Sciatic nerve (tissue), 2 donors: ENCODE measurements around the gene FOXL2NB. TPM values are rescaled to one million over a fixed set of nuclear protein-coding genes. Genes with fewer than 3 reads are reported as not detected.
A peak's percentile ranks its signal among the peaks of the same experiment; 100 is the strongest.

ENCODE experiments used
- ATAC-seq: fragments of 200-7000 bp; cut with Tn5 transposase; one replicate; pipeline ENCODE4 v1.9.1; 2020; ENCODE audit warnings: mild to moderate bottlenecking, moderate library complexity
- DNase-seq: peaks from one replicate; pipeline ENCODE4 v3.0.0-alpha.2; 2020; ENCODE audit warnings: low spot score
- intact Hi-C: fragments of 100-400 bp; cut with DNase I; formaldehyde crosslinking; loops from one replicate; pipeline ENCODE4 v1.14.2; 2022
- total RNA-seq: library from RNA; stranded (reverse); fragmentation: NEBNext Ultra II Directional; extraction: Animal tissue kit (Norgen Biotek cat#: 25700); gene quantifications from one replicate; pipeline ENCODE4 v1.2.1, GENCODE V29; 2021
- donor health status: DM: no; HTN: no; CAD: no.
- donor health status: DM: no; HTN: no; CAD: no.

FOXL2NB gene
- total RNA-seq = not detected

DNA sequence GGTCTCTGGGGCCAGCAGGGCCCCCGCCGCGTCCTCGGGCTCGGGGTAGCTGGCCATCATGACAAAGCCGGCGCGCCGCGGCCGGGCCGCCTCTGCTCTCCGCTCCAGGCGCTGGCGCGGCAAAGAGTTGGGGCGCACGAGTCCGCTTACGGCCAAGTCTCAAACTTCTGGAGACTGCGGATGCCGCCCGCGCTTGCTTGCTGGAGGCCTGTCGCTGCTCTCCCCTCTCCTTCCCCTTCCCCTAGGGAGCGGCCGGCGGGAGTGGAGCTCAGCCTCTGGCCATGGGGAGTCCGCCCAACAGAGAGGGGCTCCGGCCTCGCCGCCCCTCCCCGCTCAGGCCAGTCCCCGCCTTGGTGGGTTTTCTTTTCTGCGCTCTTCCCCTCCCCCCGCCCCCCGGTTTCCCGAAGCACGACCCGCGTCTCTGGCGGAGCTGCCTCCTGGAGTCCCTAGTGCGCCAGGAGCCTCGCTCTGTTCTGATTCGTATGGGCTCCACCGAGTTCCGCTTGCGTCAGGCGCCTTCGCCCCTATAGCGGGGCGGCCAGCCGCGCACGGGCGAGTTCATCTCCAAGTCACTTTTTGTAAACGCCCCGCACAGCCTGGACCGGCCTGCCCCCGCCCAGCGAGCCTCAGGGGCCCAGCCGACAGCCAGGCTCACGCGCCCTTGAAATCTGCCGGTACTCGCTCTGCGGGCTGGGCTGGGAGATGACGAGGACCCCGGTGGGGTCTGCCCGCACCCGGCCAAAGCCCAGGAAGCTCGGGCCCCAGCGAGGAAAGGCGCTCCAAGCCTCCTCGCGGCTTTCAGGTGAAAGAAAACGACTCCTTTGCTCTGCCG, at the start of gene FOXL2NB, which contains the start of gene FOXL2:
Gene FOXL2NB (plus strand): TSS at position 555 of the 832 bp plus-strand sequence. CDS start 148 bp downstream, at position 703.
Gene FOXL2 (minus strand): TSS at position 475 of the 832 bp plus-strand sequence. CDS start 415 bp downstream, at position 60.
- ATAC-seq (peak; percentile 40), DNase-seq (no peak)
- intact Hi-C loops = no loop called here

GRCh38 chr3:138898301-138898700, 48.7 kb upstream of the FOXL2NB start:
- peak; percentile 46 for ATAC-seq
- no peak for DNase-seq
- intact Hi-C loops = no loop called here

DNA sequence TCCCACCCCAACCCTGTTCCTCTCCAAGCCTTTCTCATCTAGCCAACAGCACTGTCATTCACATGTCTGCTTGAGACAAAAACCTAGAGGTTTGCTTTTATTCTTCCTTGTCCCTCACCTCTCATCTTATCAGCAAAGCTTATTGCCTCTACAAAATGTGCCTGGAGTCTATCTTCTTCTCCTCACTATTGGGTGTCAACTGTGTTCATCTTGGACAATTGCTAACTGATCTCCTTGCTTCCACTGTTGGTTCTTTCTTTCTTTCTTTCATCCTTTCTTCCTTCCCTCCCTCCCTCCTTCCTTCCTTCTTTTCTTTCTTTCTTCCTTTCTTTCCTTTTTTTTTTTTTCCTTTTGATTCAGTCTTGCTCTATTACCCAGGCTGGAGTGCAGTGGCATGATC, 48.3 kb upstream of the FOXL2NB start:
- intact Hi-C loops = no loop called here
- ATAC-seq (no peak), DNase-seq (no peak)

DNA sequence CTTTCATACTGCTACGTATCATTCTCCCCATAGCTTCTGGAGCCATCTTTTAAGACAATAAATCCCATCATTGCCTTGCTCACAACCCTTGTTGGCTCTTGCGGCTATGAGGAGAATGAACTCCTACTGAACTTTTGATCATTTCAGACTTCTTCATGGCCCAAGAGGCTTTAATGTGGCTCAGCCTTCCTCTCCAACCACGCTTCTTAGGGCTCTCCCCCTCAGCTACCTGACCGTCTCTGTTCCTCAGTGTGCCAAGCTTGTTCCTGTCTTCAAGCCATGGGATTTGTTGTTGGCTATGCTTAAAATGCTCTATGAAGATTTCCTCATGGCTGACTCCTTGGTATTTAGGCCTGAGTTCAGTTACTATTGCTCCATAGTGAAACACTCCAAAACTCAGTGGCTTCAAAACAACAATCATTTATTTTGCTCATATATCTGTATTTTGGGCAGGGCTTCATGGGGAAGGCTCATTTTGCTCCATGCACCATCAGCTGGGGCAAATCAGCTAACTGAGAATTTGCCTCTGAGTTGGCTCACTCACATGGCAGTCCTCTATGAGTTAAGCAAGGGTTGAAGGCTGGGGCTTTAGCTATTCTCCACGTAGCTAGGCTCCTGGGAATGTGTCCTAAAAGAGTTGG, 47.5 kb upstream of the FOXL2NB start:
- intact Hi-C loops = no loop called here
- ATAC-seq (peak; percentile 68), DNase-seq (no peak)

DNA sequence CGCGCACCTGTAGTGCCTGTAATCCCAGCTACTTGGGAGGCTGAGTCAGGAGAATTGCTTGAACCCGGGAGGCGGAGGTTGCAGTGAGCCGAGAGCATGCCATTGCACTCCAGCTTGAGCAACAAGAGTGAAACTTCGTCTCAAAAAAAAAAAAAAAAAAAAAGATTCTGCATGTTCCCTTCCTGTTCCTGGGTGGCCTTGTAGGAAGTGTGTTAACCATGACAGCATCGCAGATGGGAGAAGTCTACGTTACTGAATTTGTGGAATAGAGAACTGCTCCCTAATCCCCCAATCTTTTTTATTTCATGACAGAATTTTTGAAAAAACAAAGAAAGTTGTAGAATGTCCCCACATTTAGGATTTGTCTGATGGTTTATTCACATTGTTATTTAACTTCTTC, 45.5 kb upstream of the FOXL2NB start:
- intact Hi-C loops = no loop called here
- no peak for ATAC-seq

GRCh38 chr3:138902171-138902570, 44.8 kb upstream of the FOXL2NB start:
- ATAC-seq (no peak), DNase-seq (no peak)
- intact Hi-C loops = no loop called here

More for the DNA sequence above, 45.5 kb upstream of the FOXL2NB start:
- no peak for DNase-seq

GRCh38 chr3:138907539-138907938, 39.5 kb upstream of the FOXL2NB start:
- DNase-seq (no peak), ATAC-seq (no peak)
- intact Hi-C loops = no loop called here

- DNase-seq (no peak), ATAC-seq (no peak)
- intact Hi-C loops = no loop called here
These were observed 38.2 kb upstream of the FOXL2NB start for GRCh38 chr3:138908846-138909245.

GRCh38 chr3:138909904-138910303, 37.1 kb upstream of the FOXL2NB start:
- DNase-seq (no peak), ATAC-seq (no peak)
- intact Hi-C loops = loop anchor here (10.0 kb wide), 1 partner anchor 205 kb away; no protein-coding TSS in a partner anchor

GRCh38 chr3:138911621-138912020, 35.4 kb upstream of the FOXL2NB start:
- intact Hi-C loops = loop anchor here (10.0 kb wide), 1 partner anchor 207 kb away; no protein-coding TSS in a partner anchor
- DNase-seq (no peak), ATAC-seq (no peak)

DNA sequence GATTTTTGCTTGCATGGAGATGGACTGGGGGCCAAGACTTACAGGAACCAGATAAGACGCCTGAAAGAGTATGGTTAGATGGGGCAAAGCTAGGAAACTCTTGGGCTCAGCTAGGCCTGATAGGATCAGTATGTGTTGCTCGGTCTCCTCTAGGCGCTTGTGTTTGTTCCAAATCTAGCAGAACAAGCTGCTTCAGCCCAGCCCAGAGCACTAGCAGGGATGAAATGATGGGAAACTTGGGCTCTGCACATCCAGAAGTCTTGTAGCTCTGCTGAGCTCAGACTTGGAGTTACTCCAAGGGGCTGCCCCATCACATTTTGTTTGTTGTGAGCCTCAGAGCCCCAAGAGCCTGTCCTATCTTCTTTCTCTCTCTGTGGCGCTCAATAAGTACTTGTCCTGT, 34.8 kb upstream of the FOXL2NB start:
- DNase-seq (no peak), ATAC-seq (no peak)
- intact Hi-C loops = loop anchor here (10.0 kb wide), 1 partner anchor 207 kb away; no protein-coding TSS in a partner anchor

DNA sequence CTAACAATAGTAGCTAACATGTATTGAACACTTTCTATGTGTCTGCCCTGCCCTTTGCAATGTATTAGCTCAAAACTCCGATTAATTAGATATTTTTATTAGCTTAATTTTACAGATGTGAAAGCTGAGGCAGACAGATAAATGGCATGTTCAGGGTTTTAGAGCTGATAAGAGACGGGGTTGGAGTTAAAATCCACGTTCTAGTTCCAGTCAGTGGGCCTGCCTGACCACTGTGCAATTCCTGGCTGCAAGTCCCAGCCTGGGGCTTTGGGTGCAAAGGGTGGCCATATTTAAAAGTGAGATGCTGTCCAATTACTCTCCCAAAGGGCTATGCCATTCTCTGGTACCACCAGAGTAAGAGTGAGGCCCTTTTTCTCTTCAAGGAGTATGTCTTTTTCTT, 33.3 kb upstream of the FOXL2NB start:
- DNase-seq (no peak), ATAC-seq (no peak)
- intact Hi-C loops = loop anchor here (10.0 kb wide), 1 partner anchor 209 kb away; no protein-coding TSS in a partner anchor

GRCh38 chr3:138914870-138915502, 32.0 kb upstream of the FOXL2NB start:
- DNase-seq = no peak
- no peak for ATAC-seq
- intact Hi-C loops = loop anchor here (5.0 to 10.0 kb wide), 2 partner anchors 210 to 323 kb away; partner anchors contain the start of gene CEP70

GRCh38 chr3:138915503-138916498, 31.2 kb upstream of the FOXL2NB start:
- DNase-seq (peak; percentile 96), ATAC-seq (peak; percentile 99)
- intact Hi-C loops = loop anchor here (5.0 to 10.0 kb wide), 2 partner anchors 211 to 324 kb away; partner anchors contain the start of gene CEP70

DNA sequence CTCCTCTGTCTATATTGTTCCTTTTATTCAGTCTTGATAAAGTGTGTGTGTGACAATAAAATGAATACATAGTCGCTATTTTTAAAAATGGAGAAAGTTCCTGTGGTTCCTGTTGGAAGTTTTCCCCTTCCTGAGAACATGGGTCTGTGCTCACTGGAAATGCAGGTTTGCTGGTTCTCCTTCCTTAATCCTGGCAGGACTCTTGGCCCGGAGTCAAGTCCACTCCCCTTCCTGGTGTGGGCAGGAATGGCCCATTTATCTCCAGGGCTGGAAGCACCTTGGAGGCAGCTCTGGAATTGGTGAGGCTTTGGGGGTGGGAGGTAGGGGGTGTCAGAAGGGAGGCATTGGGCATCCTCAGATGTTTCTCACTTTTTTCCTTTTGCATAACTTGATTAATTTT, 30.2 kb upstream of the FOXL2NB start:
- ATAC-seq (no peak), DNase-seq (no peak)
- intact Hi-C loops = loop anchor here (5.0 to 10.0 kb wide), 2 partner anchors 212 to 325 kb away; partner anchors contain the start of gene CEP70

- ATAC-seq = no peak
- DNase-seq = no peak
- intact Hi-C loops = loop anchor here (5.0 to 10.0 kb wide), 2 partner anchors 215 to 327 kb away; partner anchors contain the start of gene CEP70
These were observed 27.7 kb upstream of the FOXL2NB start for GRCh38 chr3:138919325-138919724.

DNA sequence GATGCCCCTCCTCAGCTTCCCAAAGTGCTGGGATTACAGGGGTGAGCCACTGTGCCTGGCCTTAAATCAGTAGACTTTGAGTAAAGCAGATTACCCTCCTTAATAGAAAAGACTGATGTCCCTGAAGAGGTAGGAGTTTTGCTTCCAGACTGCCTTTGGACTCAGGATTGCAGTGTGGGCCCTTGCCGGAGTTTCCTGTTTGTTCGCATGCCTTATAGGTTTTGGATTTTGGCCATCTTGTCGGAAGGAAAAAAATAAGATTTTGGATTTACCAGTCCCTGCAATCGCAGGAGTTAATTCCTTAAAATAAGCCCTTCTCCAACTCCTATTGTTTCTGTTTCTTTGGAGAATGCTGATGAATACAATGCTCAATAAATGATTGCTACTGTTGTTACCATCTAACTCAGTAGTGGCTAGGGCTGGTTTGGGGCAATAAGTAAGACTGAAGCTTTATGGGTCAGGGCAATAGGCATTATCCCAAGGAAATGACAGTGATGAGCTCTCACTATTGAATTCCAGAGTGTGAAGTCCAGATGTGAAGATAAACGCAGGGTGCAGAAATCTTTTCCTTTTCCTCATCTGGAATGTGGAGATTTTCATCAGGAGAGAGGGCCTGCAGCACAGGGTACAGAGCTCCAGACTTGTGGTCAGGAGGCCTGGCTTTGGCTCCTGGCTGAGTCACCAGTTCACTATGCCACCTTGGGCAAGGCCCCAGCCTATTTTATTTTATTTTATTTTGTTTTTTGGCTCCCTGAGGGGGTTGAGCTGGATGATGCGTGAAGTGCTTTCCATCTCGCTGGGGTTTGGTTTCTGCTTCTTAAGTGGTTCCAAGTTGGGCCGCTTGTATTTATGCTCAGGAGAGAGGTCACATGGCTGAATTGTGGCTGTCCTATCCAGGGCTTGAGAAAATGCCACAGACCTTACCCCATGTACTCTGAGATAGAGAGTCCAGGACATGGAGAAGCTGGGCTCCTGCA, 25.4 kb upstream of the FOXL2NB start:
- DNase-seq = no peak
- intact Hi-C loops = no loop called here
- no peak for ATAC-seq
